HEK293 (cell line): ENCODE results near the gene ERP29.

Experiments used
- CTCF ChIA-PET: fragments of 350-600 bp; formaldehyde crosslinking; extraction: SDS; loops from one replicate; lab custom pipeline; 2021; ENCODE audit warnings: antibody characterized with exemption; lab: Yijun Ruan, JAX
- POLR2A ChIA-PET: fragments of 300-600 bp; formaldehyde crosslinking; extraction: SDS; loops from one replicate; lab custom pipeline; 2020; ENCODE audit warnings: antibody characterized with exemption, inconsistent platforms; lab: Yijun Ruan, JAX
- H3K27ac ChIP-seq: fragments of 200-500 bp; sonication (Bioruptor generic); 2 replicates; pipeline ENCODE4 v1.5.1; 2014; ENCODE audit warnings: low read depth, low read length, control low read depth, inconsistent platforms; ENCODE audit errors: extremely low read depth
- H3K36me3 ChIP-seq, 2 experiments: fragments of 200-500 bp in 1 of 2; sonication (Bioruptor generic) in 1 of 2; 1 replicate in 1 of 2; 2 replicates in 1 of 2; pipeline ENCODE4 v1.5.1; 2014 to 2017; ENCODE audit warnings: inconsistent platforms in 2 of 2, low read length in 2 of 2; ENCODE audit not compliant: control insufficient read depth in 2 of 2, insufficient read depth in 1 of 2
- H3K4me1 ChIP-seq: fragments of 200-500 bp; sonication (Bioruptor generic); 2 replicates; pipeline ENCODE4 v1.5.1; 2014; ENCODE audit warnings: mild to moderate bottlenecking, low read length, inconsistent platforms; ENCODE audit not compliant: control insufficient read depth, insufficient read depth
- H3K4me3 ChIP-seq: 2 replicates; pipeline ENCODE4 v1.5.1; 2011; ENCODE audit warnings: low read depth, mild to moderate bottlenecking, control low read depth, low read length, moderate library complexity
- H3K9me3 ChIP-seq: fragments of 200-500 bp; sonication (Bioruptor generic); 2 replicates; pipeline ENCODE4 v1.5.1; 2014; ENCODE audit warnings: low read depth, low read length, inconsistent platforms; ENCODE audit not compliant: control insufficient read depth, insufficient read depth
- GLIS2 ChIP-seq: fragments of 450-650 bp; formaldehyde crosslinking; IDR thresholded peaks from 2 replicates; pipeline ENCODE4 v1.5.1; 2016; ENCODE audit warnings: missing biosample characterization, missing genetic modification characterization
- SALL2 ChIP-seq: fragments of 450-650 bp; formaldehyde crosslinking; IDR thresholded peaks from 2 replicates; pipeline ENCODE4 v1.5.0; 2017; ENCODE audit warnings: missing biosample characterization, mild to moderate bottlenecking, missing genetic modification characterization, borderline replicate concordance
- WT1 ChIP-seq: fragments of 450-650 bp; formaldehyde crosslinking; IDR thresholded peaks from 2 replicates; pipeline ENCODE4 v1.5.1; 2016; ENCODE audit warnings: missing biosample characterization, missing genetic modification characterization
- ZFP37 ChIP-seq: fragments of 450-650 bp; formaldehyde crosslinking; IDR thresholded peaks from 2 replicates; pipeline ENCODE4 v1.5.1; 2016; ENCODE audit warnings: missing biosample characterization, missing genetic modification characterization
- ZNF132 ChIP-seq: fragments of 450-650 bp; formaldehyde crosslinking; IDR thresholded peaks from 2 replicates; pipeline ENCODE4 v1.5.1; 2017; ENCODE audit warnings: missing biosample characterization, missing genetic modification characterization, borderline replicate concordance
- ZNF274 ChIP-seq, 2 experiments: fragments of 200-500 bp in 1 of 2; fragments of 450-650 bp in 1 of 2; sonication (Bioruptor generic) in 1 of 2; formaldehyde crosslinking in 1 of 2; IDR thresholded peaks; 2 replicates each; pipeline versions ENCODE4 v1.5.1 to v1.6.1; 2014 to 2016; ENCODE audit warnings: borderline replicate concordance in 1 of 2, inconsistent platforms in 1 of 2, low read length in 1 of 2, missing biosample characterization in 1 of 2, missing genetic modification characterization in 1 of 2
- ZNF302 ChIP-seq: fragments of 450-650 bp; formaldehyde crosslinking; IDR thresholded peaks from 2 replicates; pipeline ENCODE4 v1.5.1; 2016; ENCODE audit warnings: missing biosample characterization, missing genetic modification characterization, low read depth
- ZNF521 ChIP-seq: fragments of 450-650 bp; formaldehyde crosslinking; IDR thresholded peaks from 2 replicates; pipeline ENCODE4 v1.5.1; 2017; ENCODE audit warnings: missing biosample characterization, mild to moderate bottlenecking, missing genetic modification characterization
- ZNF529 ChIP-seq: fragments of 450-650 bp; formaldehyde crosslinking; IDR thresholded peaks from 2 replicates; pipeline ENCODE4 v1.5.1; 2017; ENCODE audit warnings: missing genetic modification characterization, missing biosample characterization; ENCODE audit not compliant: insufficient replicate concordance
- ZNF623 ChIP-seq: fragments of 450-650 bp; formaldehyde crosslinking; IDR thresholded peaks from 2 replicates; pipeline ENCODE4 v1.5.1; 2016; ENCODE audit warnings: missing biosample characterization, missing genetic modification characterization
- ZNF791 ChIP-seq: fragments of 450-650 bp; formaldehyde crosslinking; IDR thresholded peaks from 2 replicates; pipeline ENCODE4 v1.5.1; 2016; ENCODE audit warnings: missing biosample characterization, missing genetic modification characterization
- ZXDB ChIP-seq: fragments of 450-650 bp; formaldehyde crosslinking; IDR thresholded peaks from 2 replicates; pipeline ENCODE4 v1.5.1; 2016; ENCODE audit warnings: missing biosample characterization, missing genetic modification characterization
- TF ChIP-seq, protein P1 (sequence below): fragments of 450-650 bp; formaldehyde crosslinking; IDR thresholded peaks from 2 replicates; pipeline ENCODE4 v1.5.1; 2016; ENCODE audit warnings: missing biosample characterization, missing genetic modification characterization
- TF ChIP-seq, protein P2 (sequence below): fragments of 450-650 bp; formaldehyde crosslinking; IDR thresholded peaks from 2 replicates; pipeline ENCODE4 v1.5.1; 2016; ENCODE audit warnings: missing biosample characterization, missing genetic modification characterization
- TF ChIP-seq, protein P3 (sequence below): fragments of 450-650 bp; formaldehyde crosslinking; IDR thresholded peaks from 2 replicates; pipeline ENCODE4 v1.5.1; 2016; ENCODE audit warnings: missing biosample characterization, missing genetic modification characterization
- TF ChIP-seq, protein P4 (sequence below): fragments of 450-650 bp; formaldehyde crosslinking; IDR thresholded peaks from 2 replicates; pipeline ENCODE4 v1.5.1; 2017; ENCODE audit warnings: missing biosample characterization, missing genetic modification characterization
- TF ChIP-seq, protein P5 (sequence below): fragments of 450-650 bp; IDR thresholded peaks from 2 replicates; pipeline ENCODE4 v1.5.1; 2018; ENCODE audit warnings: missing biosample characterization, mild to moderate bottlenecking, missing genetic modification characterization
- TF ChIP-seq, protein P6 (sequence below): fragments of 450-650 bp; formaldehyde crosslinking; IDR thresholded peaks from 2 replicates; pipeline ENCODE4 v1.5.1; 2016; ENCODE audit warnings: missing biosample characterization, missing genetic modification characterization
- TF ChIP-seq, protein P7 (sequence below): fragments of 450-650 bp; formaldehyde crosslinking; IDR thresholded peaks from 2 replicates; pipeline ENCODE4 v1.5.1; 2016; ENCODE audit warnings: missing biosample characterization, missing genetic modification characterization, low read depth
- TF ChIP-seq, protein P8 (sequence below): fragments of 450-650 bp; formaldehyde crosslinking; IDR thresholded peaks from 2 replicates; pipeline ENCODE4 v1.5.1; 2016; ENCODE audit warnings: missing biosample characterization, missing genetic modification characterization

Gene ERP29

DNA sequence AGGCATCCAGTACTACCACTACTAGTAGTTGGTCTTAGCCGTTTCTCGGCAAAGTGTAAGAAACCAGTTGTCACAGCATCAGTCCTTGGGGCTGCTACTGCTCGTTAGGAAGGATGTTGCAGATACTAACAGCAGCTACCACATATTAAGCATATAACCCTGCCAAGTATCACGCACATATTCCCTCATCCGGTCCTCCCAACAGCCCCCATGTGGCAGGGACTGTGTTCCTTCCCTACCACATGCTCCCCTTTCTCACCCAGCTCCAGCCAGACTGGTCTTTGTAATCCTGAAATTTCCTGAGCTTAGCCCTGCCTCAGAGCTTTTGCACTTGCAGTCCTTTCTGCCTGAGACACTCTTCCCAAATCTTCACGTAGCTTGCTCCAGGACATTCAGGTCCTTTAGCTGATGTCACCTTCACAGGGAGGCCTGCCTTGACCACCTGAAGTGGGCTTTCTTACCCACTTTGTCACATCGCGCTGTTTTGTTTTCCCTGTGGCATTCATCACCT, 7.8 kb downstream of the ERP29 start:
- Histone ChIP-seq H3K27ac (no peak overlapping the region), H3K4me1 (no peaks in the 10 kb centered on the region), H3K36me3 (peaks cover 20 to 76% of the 10 kb centered on the region in 2 experiments)
- CTCF ChIA-PET, result interaction anchor here (1.2 to 1.6 kb wide), 2 partner anchors 13 to 76 kb away, joined by 3 to 8 read pairs; no protein-coding TSS in a partner anchor
- TF ChIP-seq GLIS2 (tag by site-specific recombination) (no peak), ZNF132 (tag by site-specific recombination) (no peak), ZNF302 (tag by site-specific recombination) (no peak), ZXDB (no peak), ZNF623 (tag by site-specific recombination) (no peak), ZFP37 (tag by site-specific recombination) (no peak), ZNF529 (tag by site-specific recombination) (no peak), WT1 (tag by site-specific recombination) (no peak), ZNF274 (IDR thresholded peaks at IDR 0.05; ENCODE audit: low read length) (no peak), ZNF274 (tag by site-specific recombination; IDR thresholded peaks at IDR 0.05; ENCODE audit: borderline replicate concordance) (no peak), ZNF521 (tag by site-specific recombination) (no peak), SALL2 (tag by site-specific recombination) (no peak), ZNF791 (tag by site-specific recombination) (no peak)
- TF ChIP-seq, protein P1, sequence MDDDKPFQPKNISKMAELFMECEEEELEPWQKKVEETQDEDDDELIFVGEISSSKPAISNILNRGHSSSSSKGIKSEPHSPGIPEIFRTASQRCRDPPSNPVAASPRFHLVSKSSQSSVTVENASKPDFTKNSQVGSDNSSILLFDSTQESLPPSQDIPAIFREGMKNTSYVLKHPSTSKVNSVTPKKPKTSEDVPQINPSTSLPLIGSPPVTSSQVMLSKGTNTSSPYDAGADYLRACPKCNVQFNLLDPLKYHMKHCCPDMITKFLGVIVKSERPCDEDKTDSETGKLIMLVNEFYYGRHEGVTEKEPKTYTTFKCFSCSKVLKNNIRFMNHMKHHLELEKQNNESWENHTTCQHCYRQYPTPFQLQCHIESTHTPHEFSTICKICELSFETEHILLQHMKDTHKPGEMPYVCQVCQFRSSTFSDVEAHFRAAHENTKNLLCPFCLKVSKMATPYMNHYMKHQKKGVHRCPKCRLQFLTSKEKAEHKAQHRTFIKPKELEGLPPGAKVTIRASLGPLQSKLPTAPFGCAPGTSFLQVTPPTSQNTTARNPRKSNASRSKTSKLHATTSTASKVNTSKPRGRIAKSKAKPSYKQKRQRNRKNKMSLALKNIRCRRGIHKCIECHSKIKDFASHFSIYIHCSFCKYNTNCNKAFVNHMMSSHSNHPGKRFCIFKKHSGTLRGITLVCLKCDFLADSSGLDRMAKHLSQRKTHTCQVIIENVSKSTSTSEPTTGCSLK (tag by site-specific recombination), result no peak
- TF ChIP-seq, protein P2, sequence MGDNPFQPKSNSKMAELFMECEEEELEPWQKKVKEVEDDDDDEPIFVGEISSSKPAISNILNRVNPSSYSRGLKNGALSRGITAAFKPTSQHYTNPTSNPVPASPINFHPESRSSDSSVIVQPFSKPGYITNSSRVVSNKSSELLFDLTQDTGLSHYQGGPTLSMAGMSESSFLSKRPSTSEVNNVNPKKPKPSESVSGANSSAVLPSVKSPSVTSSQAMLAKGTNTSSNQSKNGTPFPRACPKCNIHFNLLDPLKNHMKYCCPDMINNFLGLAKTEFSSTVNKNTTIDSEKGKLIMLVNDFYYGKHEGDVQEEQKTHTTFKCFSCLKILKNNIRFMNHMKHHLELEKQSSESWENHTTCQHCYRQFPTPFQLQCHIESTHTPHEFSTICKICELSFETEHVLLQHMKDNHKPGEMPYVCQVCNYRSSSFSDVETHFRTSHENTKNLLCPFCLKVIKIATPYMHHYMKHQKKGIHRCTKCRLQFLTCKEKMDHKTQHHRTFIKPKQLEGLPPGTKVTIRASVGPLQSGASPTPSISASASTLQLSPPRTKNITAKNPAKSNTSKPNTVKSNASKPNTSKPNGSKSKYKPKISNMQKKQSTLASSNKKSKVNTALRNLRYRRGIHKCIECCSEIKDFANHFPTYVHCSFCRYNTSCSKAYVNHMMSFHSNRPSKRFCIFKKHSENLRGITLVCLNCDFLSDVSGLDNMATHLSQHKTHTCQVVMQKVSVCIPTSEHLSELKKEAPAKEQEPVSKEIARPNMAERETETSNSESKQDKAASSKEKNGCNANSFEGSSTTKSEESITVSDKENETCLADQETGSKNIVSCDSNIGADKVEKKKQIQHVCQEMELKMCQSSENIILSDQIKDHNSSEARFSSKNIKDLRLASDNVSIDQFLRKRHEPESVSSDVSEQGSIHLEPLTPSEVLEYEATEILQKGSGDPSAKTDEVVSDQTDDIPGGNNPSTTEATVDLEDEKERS, result no peak
- TF ChIP-seq, protein P3, sequence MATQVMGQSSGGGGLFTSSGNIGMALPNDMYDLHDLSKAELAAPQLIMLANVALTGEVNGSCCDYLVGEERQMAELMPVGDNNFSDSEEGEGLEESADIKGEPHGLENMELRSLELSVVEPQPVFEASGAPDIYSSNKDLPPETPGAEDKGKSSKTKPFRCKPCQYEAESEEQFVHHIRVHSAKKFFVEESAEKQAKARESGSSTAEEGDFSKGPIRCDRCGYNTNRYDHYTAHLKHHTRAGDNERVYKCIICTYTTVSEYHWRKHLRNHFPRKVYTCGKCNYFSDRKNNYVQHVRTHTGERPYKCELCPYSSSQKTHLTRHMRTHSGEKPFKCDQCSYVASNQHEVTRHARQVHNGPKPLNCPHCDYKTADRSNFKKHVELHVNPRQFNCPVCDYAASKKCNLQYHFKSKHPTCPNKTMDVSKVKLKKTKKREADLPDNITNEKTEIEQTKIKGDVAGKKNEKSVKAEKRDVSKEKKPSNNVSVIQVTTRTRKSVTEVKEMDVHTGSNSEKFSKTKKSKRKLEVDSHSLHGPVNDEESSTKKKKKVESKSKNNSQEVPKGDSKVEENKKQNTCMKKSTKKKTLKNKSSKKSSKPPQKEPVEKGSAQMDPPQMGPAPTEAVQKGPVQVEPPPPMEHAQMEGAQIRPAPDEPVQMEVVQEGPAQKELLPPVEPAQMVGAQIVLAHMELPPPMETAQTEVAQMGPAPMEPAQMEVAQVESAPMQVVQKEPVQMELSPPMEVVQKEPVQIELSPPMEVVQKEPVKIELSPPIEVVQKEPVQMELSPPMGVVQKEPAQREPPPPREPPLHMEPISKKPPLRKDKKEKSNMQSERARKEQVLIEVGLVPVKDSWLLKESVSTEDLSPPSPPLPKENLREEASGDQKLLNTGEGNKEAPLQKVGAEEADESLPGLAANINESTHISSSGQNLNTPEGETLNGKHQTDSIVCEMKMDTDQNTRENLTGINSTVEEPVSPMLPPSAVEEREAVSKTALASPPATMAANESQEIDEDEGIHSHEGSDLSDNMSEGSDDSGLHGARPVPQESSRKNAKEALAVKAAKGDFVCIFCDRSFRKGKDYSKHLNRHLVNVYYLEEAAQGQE (tag by site-specific recombination), result no peak
- TF ChIP-seq, protein P4, sequence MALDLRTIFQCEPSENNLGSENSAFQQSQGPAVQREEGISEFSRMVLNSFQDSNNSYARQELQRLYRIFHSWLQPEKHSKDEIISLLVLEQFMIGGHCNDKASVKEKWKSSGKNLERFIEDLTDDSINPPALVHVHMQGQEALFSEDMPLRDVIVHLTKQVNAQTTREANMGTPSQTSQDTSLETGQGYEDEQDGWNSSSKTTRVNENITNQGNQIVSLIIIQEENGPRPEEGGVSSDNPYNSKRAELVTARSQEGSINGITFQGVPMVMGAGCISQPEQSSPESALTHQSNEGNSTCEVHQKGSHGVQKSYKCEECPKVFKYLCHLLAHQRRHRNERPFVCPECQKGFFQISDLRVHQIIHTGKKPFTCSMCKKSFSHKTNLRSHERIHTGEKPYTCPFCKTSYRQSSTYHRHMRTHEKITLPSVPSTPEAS (tag by site-specific recombination), result no peak
- TF ChIP-seq, protein P5, sequence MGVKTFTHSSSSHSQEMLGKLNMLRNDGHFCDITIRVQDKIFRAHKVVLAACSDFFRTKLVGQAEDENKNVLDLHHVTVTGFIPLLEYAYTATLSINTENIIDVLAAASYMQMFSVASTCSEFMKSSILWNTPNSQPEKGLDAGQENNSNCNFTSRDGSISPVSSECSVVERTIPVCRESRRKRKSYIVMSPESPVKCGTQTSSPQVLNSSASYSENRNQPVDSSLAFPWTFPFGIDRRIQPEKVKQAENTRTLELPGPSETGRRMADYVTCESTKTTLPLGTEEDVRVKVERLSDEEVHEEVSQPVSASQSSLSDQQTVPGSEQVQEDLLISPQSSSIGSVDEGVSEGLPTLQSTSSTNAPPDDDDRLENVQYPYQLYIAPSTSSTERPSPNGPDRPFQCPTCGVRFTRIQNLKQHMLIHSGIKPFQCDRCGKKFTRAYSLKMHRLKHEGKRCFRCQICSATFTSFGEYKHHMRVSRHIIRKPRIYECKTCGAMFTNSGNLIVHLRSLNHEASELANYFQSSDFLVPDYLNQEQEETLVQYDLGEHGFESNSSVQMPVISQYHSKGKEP (tag by site-specific recombination), result no peak
- TF ChIP-seq, protein P6, sequence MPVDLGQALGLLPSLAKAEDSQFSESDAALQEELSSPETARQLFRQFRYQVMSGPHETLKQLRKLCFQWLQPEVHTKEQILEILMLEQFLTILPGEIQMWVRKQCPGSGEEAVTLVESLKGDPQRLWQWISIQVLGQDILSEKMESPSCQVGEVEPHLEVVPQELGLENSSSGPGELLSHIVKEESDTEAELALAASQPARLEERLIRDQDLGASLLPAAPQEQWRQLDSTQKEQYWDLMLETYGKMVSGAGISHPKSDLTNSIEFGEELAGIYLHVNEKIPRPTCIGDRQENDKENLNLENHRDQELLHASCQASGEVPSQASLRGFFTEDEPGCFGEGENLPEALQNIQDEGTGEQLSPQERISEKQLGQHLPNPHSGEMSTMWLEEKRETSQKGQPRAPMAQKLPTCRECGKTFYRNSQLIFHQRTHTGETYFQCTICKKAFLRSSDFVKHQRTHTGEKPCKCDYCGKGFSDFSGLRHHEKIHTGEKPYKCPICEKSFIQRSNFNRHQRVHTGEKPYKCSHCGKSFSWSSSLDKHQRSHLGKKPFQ, result no peak
- TF ChIP-seq, protein P7, sequence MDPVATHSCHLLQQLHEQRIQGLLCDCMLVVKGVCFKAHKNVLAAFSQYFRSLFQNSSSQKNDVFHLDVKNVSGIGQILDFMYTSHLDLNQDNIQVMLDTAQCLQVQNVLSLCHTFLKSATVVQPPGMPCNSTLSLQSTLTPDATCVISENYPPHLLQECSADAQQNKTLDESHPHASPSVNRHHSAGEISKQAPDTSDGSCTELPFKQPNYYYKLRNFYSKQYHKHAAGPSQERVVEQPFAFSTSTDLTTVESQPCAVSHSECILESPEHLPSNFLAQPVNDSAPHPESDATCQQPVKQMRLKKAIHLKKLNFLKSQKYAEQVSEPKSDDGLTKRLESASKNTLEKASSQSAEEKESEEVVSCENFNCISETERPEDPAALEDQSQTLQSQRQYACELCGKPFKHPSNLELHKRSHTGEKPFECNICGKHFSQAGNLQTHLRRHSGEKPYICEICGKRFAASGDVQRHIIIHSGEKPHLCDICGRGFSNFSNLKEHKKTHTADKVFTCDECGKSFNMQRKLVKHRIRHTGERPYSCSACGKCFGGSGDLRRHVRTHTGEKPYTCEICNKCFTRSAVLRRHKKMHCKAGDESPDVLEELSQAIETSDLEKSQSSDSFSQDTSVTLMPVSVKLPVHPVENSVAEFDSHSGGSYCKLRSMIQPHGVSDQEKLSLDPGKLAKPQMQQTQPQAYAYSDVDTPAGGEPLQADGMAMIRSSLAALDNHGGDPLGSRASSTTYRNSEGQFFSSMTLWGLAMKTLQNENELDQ, result no peak
- TF ChIP-seq, protein P8, sequence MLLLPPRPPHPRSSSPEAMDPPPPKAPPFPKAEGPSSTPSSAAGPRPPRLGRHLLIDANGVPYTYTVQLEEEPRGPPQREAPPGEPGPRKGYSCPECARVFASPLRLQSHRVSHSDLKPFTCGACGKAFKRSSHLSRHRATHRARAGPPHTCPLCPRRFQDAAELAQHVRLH (tag by site-specific recombination), result no peak
- TF ChIP-seq, all 188 proteins: peak for 0
- POLR2A ChIA-PET, result interaction anchor here (0.6 to 2.0 kb wide), 6 partner anchors 8 to 104 kb away, joined by 3 to 13 read pairs (median 4); partner anchors contain the start of genes ERP29, TMEM116 and TRAFD1
- Histone ChIP-seq H3K4me3 (no peak overlapping the region), H3K9me3 (no peaks in the 10 kb centered on the region)
